Karpas-422 (cell line): ENCODE data around the gene ANG. TPM values are rescaled to one million over a fixed set of nuclear protein-coding genes. Genes with fewer than 3 reads are reported as not detected.

ENCODE experiments used
- DNase-seq: peaks from one replicate; pipeline ENCODE4 v3.0.0-alpha.2; 2015
- H2AFZ ChIP-seq: fragments of 200-600 bp; sonication (generic); 2 replicates; pipeline ENCODE4 v1.6.1; 2014; ENCODE audit warnings: antibody characterized with exemption, low read length, mixed read lengths
- H3K27ac ChIP-seq: fragments of 200-600 bp; sonication (generic); 2 replicates; pipeline ENCODE4 v1.5.1; 2014; ENCODE audit warnings: mild to moderate bottlenecking, low read length, moderate library complexity
- H3K27me3 ChIP-seq: fragments of 200-600 bp; sonication (generic); 2 replicates; pipeline ENCODE4 v1.6.1; 2014; ENCODE audit warnings: low read length, mixed read lengths
- H3K36me3 ChIP-seq: fragments of 200-600 bp; sonication (generic); 2 replicates; pipeline ENCODE4 v1.6.1; 2014; ENCODE audit warnings: low read length, mixed read lengths; ENCODE audit not compliant: insufficient read depth
- H3K4me1 ChIP-seq: fragments of 200-600 bp; sonication (generic); 2 replicates; pipeline ENCODE4 v1.6.1; 2014; ENCODE audit warnings: mild to moderate bottlenecking, low read length, mixed read lengths
- H3K4me2 ChIP-seq: fragments of 200-600 bp; sonication (generic); 2 replicates; pipeline ENCODE4 v1.6.1; 2014; ENCODE audit warnings: low read length, low read depth, mild to moderate bottlenecking; ENCODE audit not compliant: poor library complexity, severe bottlenecking
- H3K4me3 ChIP-seq: fragments of 200-600 bp; sonication (generic); 2 replicates; pipeline ENCODE4 v1.5.1; 2014; ENCODE audit warnings: mild to moderate bottlenecking, antibody characterized with exemption, low read length, mixed read lengths
- H3K79me2 ChIP-seq: fragments of 200-600 bp; sonication (generic); 2 replicates; pipeline ENCODE4 v1.6.1; 2014; ENCODE audit warnings: mild to moderate bottlenecking, low read length, mixed read lengths
- H3K9ac ChIP-seq: fragments of 200-600 bp; sonication (generic); 2 replicates; pipeline ENCODE4 v1.6.0; 2014; ENCODE audit warnings: low read length
- H3K9me2 ChIP-seq: fragments of 200-600 bp; sonication (generic), shearing (Covaris generic); replicated peaks from 2 replicates; pipeline ENCODE4 v1.6.0; 2014; ENCODE audit warnings: mild to moderate bottlenecking, low read length, moderate library complexity; ENCODE audit not compliant: insufficient read depth
- H3K9me3 ChIP-seq: fragments of 300-700, 200-600 bp; sonication (generic); 2 replicates; pipeline ENCODE4 v1.6.1; 2014; ENCODE audit warnings: low read length, mixed read lengths
- H4K20me1 ChIP-seq: fragments of 200-600 bp; sonication (generic); 2 replicates; pipeline ENCODE4 v1.6.1; 2014; ENCODE audit warnings: mild to moderate bottlenecking, antibody characterized with exemption, low read length, low read depth; ENCODE audit not compliant: insufficient read depth
- total RNA-seq: library from RNA; depleted of rRNA; stranded (reverse); fragments of >200 nt; shearing (Covaris generic); gene quantifications from 2 replicates; pipeline ENCODE4 v1.2.3, GENCODE V29; 2014; ENCODE audit warnings: low replicate concordance

The ANG gene
- total RNA-seq, 1 experiment from 2014 or later = 1.9 TPM

DNA sequence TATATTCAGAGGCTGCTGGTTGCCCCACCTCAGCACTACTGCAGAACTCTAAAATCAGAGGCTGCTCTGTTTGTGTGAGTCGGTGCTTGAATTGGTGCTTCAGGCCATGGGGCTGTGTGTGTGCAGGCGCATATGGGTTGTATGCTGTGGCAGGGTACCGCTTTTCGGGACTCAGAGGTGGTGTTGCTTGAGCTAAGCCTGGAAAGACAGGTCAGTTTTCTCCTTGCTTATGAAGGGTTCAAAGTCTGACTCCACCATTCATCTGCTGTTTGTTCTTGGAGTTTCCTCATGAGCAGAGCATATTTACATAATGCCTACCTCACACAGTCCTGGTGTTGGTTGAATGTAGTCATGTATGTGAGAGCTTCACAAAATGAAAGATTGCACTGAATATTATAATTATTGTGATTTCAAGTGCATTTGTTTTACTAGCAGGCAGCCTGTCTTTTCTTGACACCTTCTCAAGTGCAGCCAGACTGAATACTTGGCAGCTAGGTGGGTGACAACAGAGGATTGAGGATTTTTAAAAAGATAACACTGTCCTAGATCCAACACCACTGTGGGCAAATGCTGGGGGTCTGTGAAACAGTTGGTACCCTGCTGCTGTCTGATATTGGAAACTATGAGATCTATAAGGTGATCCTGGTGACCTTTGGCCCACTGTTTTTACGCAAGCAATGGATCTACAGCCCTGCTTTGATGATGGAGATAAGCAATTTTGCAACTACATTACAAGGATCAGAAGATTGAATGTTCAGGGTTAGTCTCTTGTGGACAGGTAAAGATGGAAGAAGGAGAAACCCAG, 1.0 kb upstream of the ANG start:
- Histone ChIP-seq H3K27me3 (no peaks in the 10 kb centered on the region), H2AFZ (no peak overlapping the region), H3K9me3 (no peaks in the 10 kb centered on the region), H3K27ac (no peak overlapping the region), H3K4me2 (no peak overlapping the region), H3K36me3 (no peaks in the 10 kb centered on the region), H4K20me1 (0 out of 2 replicates have a peak, but pooled peaks cover 4% of the 10 kb centered on the region), H3K4me1 (peaks cover 22% of the 10 kb centered on the region), H3K9me2 (no peaks in the 10 kb centered on the region), H3K9ac (no peak overlapping the region), H3K4me3 (no peak overlapping the region), H3K79me2 (no peaks in the 10 kb centered on the region)
- no peak for DNase-seq

DNA sequence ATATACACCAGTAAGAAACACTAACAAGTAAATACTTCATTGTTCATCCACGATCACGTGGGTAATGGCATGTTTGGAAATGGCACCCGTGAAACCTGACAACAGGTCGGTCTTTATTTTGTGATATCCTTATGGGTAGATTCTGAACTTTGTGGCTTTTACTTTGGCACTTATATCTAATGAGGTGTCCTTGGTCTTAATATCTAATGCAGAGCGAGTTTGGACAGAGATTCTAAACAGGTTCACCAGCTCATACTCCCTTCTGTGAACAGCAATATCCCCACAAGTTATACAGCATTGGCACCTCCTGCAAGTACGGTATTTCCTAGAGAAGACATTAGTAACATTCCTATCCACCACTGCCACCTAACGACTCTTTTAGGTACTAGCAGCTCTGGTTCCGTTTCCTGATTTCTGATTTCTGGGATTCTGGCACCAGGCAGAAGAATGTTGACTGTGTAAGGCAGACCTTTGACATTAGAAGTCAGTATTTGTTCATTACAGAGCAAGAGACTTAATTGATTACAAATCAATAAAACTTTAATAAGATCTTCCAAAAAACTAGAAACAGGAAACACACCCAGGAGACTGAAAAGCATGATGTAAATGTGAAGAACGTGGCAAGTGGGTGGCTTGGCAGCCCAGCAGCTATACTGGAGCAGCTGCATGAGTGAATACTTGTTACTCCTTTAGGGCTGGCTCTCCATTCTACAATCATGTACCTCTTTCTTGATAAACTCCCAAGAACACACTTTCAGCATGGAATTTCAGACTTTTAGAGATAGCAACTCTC, 2.5 kb downstream of the ANG start:
- Histone ChIP-seq H3K27ac (no peak overlapping the region), H3K9me2 (no peaks in the 10 kb centered on the region), H3K79me2 (no peaks in the 10 kb centered on the region), H3K9ac (no peak overlapping the region), H2AFZ (0 out of 2 replicates have a peak overlapping the region, but pooled peaks have one; percentile 5), H3K9me3 (no peaks in the 10 kb centered on the region), H4K20me1 (0 out of 2 replicates have a peak, but pooled peaks cover 4% of the 10 kb centered on the region), H3K27me3 (no peaks in the 10 kb centered on the region), H3K4me1 (no peaks in the 10 kb centered on the region), H3K4me3 (no peak overlapping the region), H3K36me3 (no peaks in the 10 kb centered on the region), H3K4me2 (no peak overlapping the region)
- DNase-seq = peak; percentile 89

DNA sequence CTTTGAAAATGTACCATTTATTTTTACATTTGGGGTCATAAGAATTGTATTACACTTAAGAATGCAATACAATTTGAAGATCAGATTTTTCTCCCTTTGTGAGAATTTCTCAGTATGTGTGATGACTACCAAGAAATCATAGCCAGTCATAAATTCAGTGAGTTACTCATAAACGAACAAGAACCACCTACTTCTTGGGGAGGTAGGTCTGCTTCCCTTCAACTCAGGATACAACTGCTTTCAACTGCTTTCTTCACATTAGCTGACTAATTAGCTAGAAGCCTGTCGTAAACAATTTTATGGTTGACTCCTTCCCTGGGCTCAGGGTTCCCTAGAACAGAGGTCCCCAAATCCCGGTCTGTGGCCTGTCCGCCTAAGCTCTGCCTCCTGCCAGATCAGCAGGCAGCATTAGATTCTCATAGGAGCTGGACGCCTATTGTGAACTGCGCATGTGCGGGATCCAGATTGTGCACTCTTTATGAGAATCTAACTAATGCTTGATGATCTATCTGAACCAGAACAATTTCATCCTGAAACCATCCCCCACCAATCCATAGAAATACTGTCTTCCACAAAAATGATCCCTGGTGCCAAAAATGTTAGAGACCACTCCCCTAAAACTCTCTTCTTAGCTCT, 3.7 kb downstream of the ANG start:
- H3K27ac ChIP-seq = no peak overlapping the region
- H3K4me2 ChIP-seq = no peak overlapping the region
- no peaks in the 10 kb centered on the region for H3K9me3 ChIP-seq
- H2AFZ ChIP-seq = no peak overlapping the region
- H3K36me3 ChIP-seq = no peaks in the 10 kb centered on the region
- H3K4me3 ChIP-seq = no peak overlapping the region
- H3K79me2 ChIP-seq = no peaks in the 10 kb centered on the region
- no peaks in the 10 kb centered on the region for H3K9me2 ChIP-seq
- DNase-seq = no peak
- 0 out of 2 replicates have a peak, but pooled peaks cover 4% of the 10 kb centered on the region for H4K20me1 ChIP-seq
- H3K9ac ChIP-seq = no peak overlapping the region
- H3K27me3 ChIP-seq = no peaks in the 10 kb centered on the region
- H3K4me1 ChIP-seq = peaks cover under 1% of the 10 kb centered on the region

DNA sequence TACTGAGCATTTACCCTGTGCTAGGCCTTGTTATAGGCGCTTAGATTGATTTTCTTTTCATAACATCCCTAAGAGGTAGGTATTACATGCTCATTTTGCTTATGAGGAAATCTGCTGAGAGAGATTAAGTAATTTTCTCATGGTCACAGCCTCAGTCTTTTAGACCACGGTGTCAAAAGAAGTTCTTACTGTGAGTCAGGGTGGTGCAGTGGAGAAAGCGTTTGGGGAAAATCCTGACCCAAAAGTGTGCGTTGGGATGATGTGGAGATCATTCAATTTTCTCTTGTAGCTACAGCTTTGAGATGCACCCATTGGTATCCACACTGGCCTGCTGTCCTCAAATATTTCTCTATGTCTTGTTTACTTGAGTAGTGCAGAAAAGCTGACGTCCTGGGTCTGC, 8.2 kb downstream of the ANG start:
- DNase-seq = no peak
- no peak overlapping the region for H3K4me2 ChIP-seq
- H3K27me3 ChIP-seq = no peaks in the 10 kb centered on the region
- H3K4me3 ChIP-seq = no peak overlapping the region
- H3K9me2 ChIP-seq = no peaks in the 10 kb centered on the region
- H2AFZ ChIP-seq = no peak overlapping the region; the same call in 1 of the 2 replicates
- H3K9me3 ChIP-seq = no peaks in the 10 kb centered on the region
- no peak overlapping the region for H3K27ac ChIP-seq
- peaks cover 4% of the 10 kb centered on the region for H3K4me1 ChIP-seq
- H3K79me2 ChIP-seq = no peaks in the 10 kb centered on the region
- H3K36me3 ChIP-seq = no peaks in the 10 kb centered on the region
- no peaks in the 10 kb centered on the region for H4K20me1 ChIP-seq
- no peak overlapping the region for H3K9ac ChIP-seq

DNA sequence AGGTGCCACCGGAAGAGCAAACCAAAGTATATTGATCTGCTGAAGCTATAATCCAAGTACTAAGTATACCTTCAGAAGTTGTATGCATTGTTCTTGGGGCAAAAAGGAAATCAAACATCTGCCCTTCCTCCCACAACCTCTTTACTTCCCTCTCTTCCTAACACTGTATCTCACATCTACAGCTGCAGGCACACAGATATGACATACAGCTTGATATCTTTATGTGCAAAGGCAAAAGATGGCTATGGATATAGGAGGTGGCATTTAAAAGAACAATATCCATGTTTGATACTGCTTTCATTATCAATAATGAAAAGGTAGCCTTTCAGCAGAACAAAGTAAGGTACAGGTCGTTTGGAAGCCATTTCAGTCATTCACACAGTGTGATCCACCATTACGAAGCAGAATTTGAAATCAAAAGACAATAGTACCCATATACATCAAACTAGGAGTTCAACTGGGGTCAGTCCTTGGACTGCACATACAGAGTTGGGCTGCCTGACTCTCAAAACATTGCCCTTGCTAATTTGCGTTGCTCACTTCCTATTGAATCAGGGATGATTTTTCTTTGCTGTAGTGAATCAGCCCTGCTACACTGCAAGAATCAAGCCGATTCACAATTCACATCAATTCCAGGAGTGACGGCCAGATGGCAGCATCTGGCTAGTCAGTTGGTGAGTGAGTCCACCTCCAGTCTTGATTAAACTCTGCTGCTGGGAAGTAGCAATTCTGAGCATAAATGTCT, 8.9 kb downstream of the ANG start:
- H3K9me3 ChIP-seq = no peaks in the 10 kb centered on the region
- H3K9ac ChIP-seq = 0 out of 2 replicates have a peak overlapping the region, but pooled peaks have one; percentile 17
- DNase-seq = peak; percentile 88
- no peak overlapping the region for H3K27ac ChIP-seq
- no peaks in the 10 kb centered on the region for H4K20me1 ChIP-seq
- peak overlapping the region; percentile 58; the same call in 1 of the 2 replicates for H2AFZ ChIP-seq
- H3K4me2 ChIP-seq = peak overlapping the region; percentile 10
- no peaks in the 10 kb centered on the region for H3K79me2 ChIP-seq
- H3K27me3 ChIP-seq = no peaks in the 10 kb centered on the region
- peaks cover 4% of the 10 kb centered on the region for H3K4me1 ChIP-seq
- H3K36me3 ChIP-seq = no peaks in the 10 kb centered on the region
- no peaks in the 10 kb centered on the region for H3K9me2 ChIP-seq
- H3K4me3 ChIP-seq = no peak overlapping the region

DNA sequence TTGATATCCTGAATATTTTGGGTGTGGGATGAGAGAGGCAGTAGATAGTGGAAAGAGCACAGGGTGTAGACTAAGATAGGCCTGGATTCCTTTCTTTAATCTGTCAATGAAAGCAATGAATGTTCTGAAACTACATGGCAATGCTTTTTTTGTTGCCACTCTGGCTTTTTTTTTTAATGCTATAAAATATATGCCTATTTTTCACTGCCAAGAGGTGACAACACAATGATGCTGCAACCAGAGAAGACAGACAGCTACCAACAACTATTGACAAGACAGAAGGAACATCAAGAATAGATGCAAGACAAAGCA, 9.4 kb downstream of the ANG start:
- Histone ChIP-seq H3K9me2 (no peaks in the 10 kb centered on the region), H3K4me1 (peaks cover 4% of the 10 kb centered on the region), H3K27me3 (no peaks in the 10 kb centered on the region), H4K20me1 (no peaks in the 10 kb centered on the region), H3K4me2 (no peak overlapping the region), H3K4me3 (no peak overlapping the region), H3K36me3 (no peaks in the 10 kb centered on the region), H3K9me3 (no peaks in the 10 kb centered on the region), H2AFZ (no peak overlapping the region), H3K79me2 (no peaks in the 10 kb centered on the region), H3K27ac (no peak overlapping the region), H3K9ac (no peak overlapping the region)
- no peak for DNase-seq

DNA sequence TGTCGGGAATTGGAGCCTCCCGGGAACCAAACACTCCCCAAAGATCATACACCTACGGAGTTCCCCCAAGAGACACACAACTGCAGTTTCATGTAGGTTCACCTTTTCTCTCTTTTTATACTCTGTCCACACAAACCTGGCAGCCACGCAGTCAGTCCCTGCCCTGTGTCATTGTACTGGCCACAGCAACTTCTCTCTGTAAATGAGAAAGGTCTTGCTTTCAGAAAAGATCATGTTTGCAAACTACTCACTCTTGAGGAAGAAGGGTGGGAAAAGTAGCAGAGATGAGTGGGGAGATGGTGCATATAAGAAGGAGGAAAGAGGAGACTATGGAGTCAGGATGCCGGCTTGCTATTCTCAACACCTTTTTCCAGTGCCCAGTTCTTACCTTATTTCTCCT, 10.4 kb downstream of the ANG start:
- no peaks in the 10 kb centered on the region for H3K36me3 ChIP-seq
- no peak for DNase-seq
- H3K9ac ChIP-seq = no peak overlapping the region
- no peaks in the 10 kb centered on the region for H3K27me3 ChIP-seq
- no peak overlapping the region for H3K4me2 ChIP-seq
- H2AFZ ChIP-seq = no peak overlapping the region
- H3K27ac ChIP-seq = no peak overlapping the region
- no peak overlapping the region for H3K4me3 ChIP-seq
- H3K9me2 ChIP-seq = no peaks in the 10 kb centered on the region
- no peaks in the 10 kb centered on the region for H3K79me2 ChIP-seq
- no peaks in the 10 kb centered on the region for H4K20me1 ChIP-seq
- no peaks in the 10 kb centered on the region for H3K9me3 ChIP-seq
- H3K4me1 ChIP-seq = peaks cover 4% of the 10 kb centered on the region
